ENCODE measurements around the gene APLP2. TPM values are rescaled to one million over a fixed set of nuclear protein-coding genes. Genes with fewer than 3 reads are reported as not detected.
"Not testable (repeated sequence)": the region's sequence is repeated elsewhere in the genome, so short reads cannot be mapped to it uniquely, and the experiment has no call there.

APLP2 gene
- polyA plus RNA-seq, 1 donor from 2014 or later: 226 TPM

DNA sequence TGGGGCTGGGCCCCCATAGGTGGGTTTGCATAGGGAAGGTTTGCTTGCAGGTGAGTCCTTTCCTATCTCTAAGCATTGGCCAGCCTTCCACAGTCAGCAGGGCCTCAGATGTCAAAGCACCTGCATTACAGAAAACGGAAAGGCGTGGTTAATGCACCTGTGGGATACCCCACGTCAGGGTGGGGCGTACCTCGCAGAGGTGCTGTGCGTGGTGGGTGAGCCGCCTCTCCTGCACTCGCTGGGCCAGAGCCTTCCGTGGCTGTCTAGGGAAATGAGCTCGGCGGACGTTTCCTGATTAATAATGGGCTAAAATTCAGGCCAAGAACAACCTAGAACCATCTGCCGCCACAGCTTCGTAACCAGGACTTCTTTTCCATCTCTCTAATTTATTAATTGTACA lies 122.2 kb downstream of the APLP2 start:
- no peak overlapping the region for H2AFZ ChIP-seq (ENCODE audit: low read depth, low read length)

DNA sequence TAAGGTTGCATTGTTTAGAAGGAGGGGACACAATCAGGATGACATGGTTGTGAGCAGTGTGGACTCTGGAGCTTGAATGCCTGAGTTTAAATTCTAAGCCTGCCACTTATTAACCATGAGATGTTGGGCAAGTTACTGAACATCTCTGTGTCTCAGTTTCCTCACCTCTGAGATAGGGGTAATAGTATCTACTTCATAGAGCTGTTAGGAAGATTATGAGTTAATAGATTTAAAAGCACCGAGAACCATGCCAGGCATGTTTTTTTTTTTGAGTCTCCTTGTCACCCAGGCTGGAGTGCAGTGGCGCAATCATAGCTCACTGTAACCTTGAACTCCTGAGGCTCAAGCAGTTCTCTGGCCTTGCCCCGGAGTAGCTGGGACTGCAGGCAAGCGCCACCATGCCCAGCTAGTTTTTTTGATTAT lies 123.2 kb downstream of the APLP2 start:
- no peaks in the 10 kb centered on the region for H3K9me3 ChIP-seq (ENCODE audit: low read length)
- H3K9me2 ChIP-seq (ENCODE audit: insufficient read depth, low read length): no peaks in the 10 kb centered on the region
- H4K20me1 ChIP-seq (ENCODE audit: insufficient read depth): no peaks in the 10 kb centered on the region
- H3K27ac ChIP-seq (ENCODE audit: low read length): no peak overlapping the region
- no peaks in the 10 kb centered on the region for H3K79me2 ChIP-seq (replicated peaks; ENCODE audit: insufficient read depth, low read length)
- no peak for TF ChIP-seq MXI1 (conservative IDR thresholded peaks at IDR 0.05; ENCODE audit: poor library complexity, severe bottlenecking)
- H3K4me2 ChIP-seq (ENCODE audit: low read length): no peak overlapping the region
- no peak overlapping the region for H3K4me3 ChIP-seq (ENCODE audit: low read length)
- no peaks in the 10 kb centered on the region for H3F3A ChIP-seq (ENCODE audit: insufficient read depth, low read length, poor library complexity, severe bottlenecking)
- H3K27me3 ChIP-seq (ENCODE audit: insufficient read depth, low read depth, low read length): no peaks in the 10 kb centered on the region
- no peaks in the 10 kb centered on the region for H3K36me3 ChIP-seq (ENCODE audit: insufficient read depth, low read length)
- H2AFZ ChIP-seq (ENCODE audit: low read depth, low read length): no peak overlapping the region
- H3K9ac ChIP-seq (ENCODE audit: low read length): no peak overlapping the region

More for the DNA sequence above, 122.2 kb downstream of the APLP2 start:
- Histone ChIP-seq H3K27me3 (ENCODE audit: insufficient read depth, low read depth, low read length) (no peaks in the 10 kb centered on the region), H3K9me2 (ENCODE audit: insufficient read depth, low read length) (no peaks in the 10 kb centered on the region), H3K79me2 (replicated peaks; ENCODE audit: insufficient read depth, low read length) (no peaks in the 10 kb centered on the region), H3K36me3 (ENCODE audit: insufficient read depth, low read length) (no peaks in the 10 kb centered on the region), H3K4me3 (ENCODE audit: low read length) (no peak overlapping the region), H3F3A (ENCODE audit: insufficient read depth, low read length, poor library complexity, severe bottlenecking) (no peaks in the 10 kb centered on the region), H3K9ac (ENCODE audit: low read length) (no peak overlapping the region), H4K20me1 (ENCODE audit: insufficient read depth) (no peaks in the 10 kb centered on the region), H3K9me3 (ENCODE audit: low read length) (no peaks in the 10 kb centered on the region), H3K27ac (ENCODE audit: low read length) (no peak overlapping the region), H3K4me2 (ENCODE audit: low read length) (no peak overlapping the region)
- no peak for TF ChIP-seq MXI1 (conservative IDR thresholded peaks at IDR 0.05; ENCODE audit: poor library complexity, severe bottlenecking)
- TF ChIP-seq, protein P1, sequence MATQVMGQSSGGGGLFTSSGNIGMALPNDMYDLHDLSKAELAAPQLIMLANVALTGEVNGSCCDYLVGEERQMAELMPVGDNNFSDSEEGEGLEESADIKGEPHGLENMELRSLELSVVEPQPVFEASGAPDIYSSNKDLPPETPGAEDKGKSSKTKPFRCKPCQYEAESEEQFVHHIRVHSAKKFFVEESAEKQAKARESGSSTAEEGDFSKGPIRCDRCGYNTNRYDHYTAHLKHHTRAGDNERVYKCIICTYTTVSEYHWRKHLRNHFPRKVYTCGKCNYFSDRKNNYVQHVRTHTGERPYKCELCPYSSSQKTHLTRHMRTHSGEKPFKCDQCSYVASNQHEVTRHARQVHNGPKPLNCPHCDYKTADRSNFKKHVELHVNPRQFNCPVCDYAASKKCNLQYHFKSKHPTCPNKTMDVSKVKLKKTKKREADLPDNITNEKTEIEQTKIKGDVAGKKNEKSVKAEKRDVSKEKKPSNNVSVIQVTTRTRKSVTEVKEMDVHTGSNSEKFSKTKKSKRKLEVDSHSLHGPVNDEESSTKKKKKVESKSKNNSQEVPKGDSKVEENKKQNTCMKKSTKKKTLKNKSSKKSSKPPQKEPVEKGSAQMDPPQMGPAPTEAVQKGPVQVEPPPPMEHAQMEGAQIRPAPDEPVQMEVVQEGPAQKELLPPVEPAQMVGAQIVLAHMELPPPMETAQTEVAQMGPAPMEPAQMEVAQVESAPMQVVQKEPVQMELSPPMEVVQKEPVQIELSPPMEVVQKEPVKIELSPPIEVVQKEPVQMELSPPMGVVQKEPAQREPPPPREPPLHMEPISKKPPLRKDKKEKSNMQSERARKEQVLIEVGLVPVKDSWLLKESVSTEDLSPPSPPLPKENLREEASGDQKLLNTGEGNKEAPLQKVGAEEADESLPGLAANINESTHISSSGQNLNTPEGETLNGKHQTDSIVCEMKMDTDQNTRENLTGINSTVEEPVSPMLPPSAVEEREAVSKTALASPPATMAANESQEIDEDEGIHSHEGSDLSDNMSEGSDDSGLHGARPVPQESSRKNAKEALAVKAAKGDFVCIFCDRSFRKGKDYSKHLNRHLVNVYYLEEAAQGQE (IDR thresholded peaks at IDR 0.05; ENCODE audit: borderline replicate concordance): no peak

DNA sequence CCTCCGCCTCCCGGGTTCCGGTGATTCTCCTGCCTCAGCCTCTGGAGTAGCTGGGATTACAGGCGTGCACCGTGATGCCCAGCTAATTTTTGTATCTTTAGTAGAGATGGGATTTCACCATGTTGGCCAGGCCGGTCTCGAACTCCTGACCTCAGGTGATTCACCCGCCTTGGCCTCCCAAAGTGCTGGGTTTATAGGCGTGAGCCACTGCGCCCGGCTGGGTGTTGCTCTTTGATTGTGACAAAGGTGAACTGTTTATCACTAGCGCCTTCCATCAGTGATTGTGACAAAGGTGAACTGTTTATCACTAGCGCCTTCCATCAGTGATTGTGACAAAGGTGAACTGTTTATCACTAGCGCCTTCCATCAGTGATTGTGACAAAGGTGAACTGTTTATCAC lies 123.9 kb downstream of the APLP2 start:
- not testable (repeated sequence) for H3K79me2 ChIP-seq (replicated peaks; ENCODE audit: insufficient read depth, low read length); H2AFZ ChIP-seq (ENCODE audit: low read depth, low read length)

More for the DNA sequence above, 123.9 kb downstream of the APLP2 start:
- not testable (repeated sequence) for H3K4me3 ChIP-seq (ENCODE audit: low read length); H3K36me3 ChIP-seq (ENCODE audit: insufficient read depth, low read length); H3K9me2 ChIP-seq (ENCODE audit: insufficient read depth, low read length); H3K9ac ChIP-seq (ENCODE audit: low read length); H3K4me2 ChIP-seq (ENCODE audit: low read length); H4K20me1 ChIP-seq (ENCODE audit: insufficient read depth); H3K27me3 ChIP-seq (ENCODE audit: insufficient read depth, low read depth, low read length); H3K9me3 ChIP-seq (ENCODE audit: low read length); H3K27ac ChIP-seq (ENCODE audit: low read length); H3F3A ChIP-seq (ENCODE audit: insufficient read depth, low read length, poor library complexity, severe bottlenecking)

Small RNAs within 50 kb of the gene (small RNA-seq; reads per million reads assigned to genes)
- gene RF00015 (0 reads per million in 3 experiments), gene RPL34P21 (0 reads per million in 3 experiments)

Other genes starting within 250 kb of the APLP2 start
- 26.6 and 26.7 TPM in 2 replicates for gene NFRKB, start 174.3 kb upstream of the APLP2 start, polyA plus RNA-seq
- 13.7 and 15.3 TPM in 2 replicates for gene PRDM10, start 67.1 kb upstream of the APLP2 start, polyA plus RNA-seq
- gene ST14, start 89.9 kb downstream of the APLP2 start, polyA plus RNA-seq: not detected in 2 replicates
- 23.3 and 24.0 TPM in 2 replicates for gene ZBTB44, start 245.0 kb downstream of the APLP2 start, polyA plus RNA-seq

Data from neural cell (in vitro differentiated cells).